Stimulated activated CD4-positive, alpha-beta T cell treated with anti-CD3 and anti-CD28 coated beads, Interleukin-1b, Interleukin-23, amount 100 ng/mL, for 24 hours (primary cell): ENCODE results near the gene AGPS.
"Not testable (repeated sequence)": the region's sequence is repeated elsewhere in the genome, so short reads cannot be mapped to it uniquely, and the experiment has no call there.

ENCODE experiments used
- DNase-seq, 4 experiments: peaks; one replicate each; pipeline ENCODE4 v3.0.0-alpha.2; 2020; ENCODE audit warnings: low read depth in 4 of 4, low spot score in 1 of 4

Gene AGPS

DNA sequence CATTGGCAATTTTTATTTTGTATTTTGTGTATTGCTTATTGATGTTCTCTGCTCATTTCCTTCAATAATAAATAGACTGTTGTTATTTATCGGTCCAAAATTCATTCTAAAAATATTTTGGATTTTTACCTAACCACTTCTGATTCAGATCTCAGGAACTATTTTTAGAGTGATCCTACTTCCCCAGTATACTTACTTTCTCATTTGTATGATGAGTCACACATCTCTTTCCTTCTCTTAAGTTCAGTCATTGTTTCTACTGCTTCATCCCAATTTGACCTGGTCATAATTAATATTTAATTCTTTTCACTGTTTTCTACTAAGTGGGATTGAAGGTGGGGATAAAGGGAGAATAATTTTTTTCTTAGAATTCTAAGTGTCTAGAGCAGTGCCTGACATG, 75.1 kb downstream of the AGPS start:
- DNase-seq = no peak

DNA sequence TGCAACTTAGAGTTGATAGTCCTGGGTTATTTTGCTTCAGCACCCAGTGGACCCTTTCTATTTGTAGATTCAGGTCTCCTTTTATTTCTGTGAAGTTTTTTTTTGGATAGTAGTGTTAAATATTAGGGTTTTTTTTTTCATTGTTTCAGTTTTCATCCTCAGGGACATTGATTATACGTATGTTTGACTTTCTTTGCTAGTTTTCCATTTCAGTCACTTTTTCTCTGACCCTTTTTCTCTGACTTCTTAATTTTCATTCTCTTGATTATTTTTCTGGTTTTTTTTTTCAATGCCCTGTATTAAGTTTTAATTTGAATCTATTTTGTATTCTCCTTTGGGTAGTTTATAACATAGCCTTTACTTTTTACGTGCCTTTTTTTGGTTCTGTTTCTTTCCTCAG, 79.4 kb downstream of the AGPS start:
- DNase-seq = no peak

DNA sequence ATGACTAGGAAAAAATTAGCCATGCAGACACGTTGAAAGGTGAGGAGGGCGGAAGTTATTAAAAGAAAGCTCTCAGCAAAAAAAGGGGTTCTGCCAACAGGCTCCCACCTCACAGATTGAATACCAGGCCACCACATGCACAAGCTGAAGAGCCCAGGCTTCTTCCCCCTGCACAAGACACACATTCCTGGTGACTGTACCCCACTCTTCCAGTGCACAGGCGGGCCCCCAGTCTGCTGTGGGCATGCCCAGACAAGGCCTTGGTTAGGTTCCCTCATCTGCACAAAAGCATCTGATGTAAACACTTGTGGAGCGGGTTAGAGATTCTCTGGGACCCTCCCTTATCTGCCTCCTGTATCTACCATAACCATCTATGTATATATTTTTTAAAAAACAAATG, 81.7 kb downstream of the AGPS start:
- no peak for DNase-seq

DNA sequence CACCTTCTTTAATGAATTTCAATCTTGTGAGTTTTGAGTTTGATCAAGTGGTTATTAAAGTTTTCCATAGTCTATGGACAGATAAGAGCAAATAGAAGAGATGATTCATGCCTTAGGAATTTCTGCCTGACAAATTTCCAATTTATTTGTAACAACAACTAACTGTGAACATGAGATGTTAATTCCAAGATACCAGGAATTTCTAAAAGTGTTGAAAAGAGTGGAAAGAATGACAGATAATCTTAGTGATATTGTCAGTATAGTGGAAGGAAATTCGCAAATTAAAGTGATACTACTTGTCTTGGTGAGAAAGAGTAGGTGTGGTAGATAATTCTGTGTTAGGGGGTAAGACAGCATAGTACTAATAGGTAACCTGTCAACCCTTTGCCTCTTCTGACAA, 82.4 kb downstream of the AGPS start:
- DNase-seq = no peak

DNA sequence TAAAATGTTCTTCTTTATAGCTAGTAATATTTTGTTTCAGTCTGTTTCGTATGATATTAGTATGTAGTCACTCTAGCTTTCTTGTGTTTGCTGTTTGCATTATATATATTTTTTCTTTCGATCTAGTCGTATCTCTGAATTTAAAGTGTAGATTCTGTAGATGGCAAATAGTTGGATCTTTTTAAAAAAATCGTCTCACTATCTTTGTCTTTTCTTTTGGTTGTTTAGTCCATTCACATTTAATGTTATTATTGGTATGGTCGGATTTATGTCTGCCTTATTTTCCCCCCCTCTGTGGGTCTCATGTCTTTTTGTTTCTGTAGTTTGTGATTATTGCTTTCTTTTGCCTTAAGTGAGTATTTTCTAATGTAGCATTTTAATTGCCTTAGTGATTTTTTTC, 84.3 kb downstream of the AGPS start:
- DNase-seq = no peak

DNA sequence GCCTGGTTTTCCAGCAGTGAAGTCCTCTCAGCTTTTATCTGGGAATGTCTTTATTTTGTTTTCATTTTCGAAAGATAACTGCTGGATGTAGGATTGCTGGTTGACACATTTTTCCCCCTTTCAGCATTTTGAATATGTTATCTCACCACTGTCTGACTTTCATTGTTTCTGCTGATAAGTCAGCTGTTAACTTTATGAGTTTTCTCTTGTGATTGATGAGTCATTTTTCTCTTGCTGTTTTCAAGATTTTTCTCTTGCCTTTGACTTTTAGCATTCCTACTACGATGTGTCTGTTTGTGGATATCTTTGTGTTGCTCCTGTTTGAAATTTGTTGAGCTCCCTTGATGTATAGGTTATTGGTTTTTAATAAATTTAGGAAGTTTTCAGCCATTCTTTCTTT, 85.5 kb downstream of the AGPS start:
- no peak for DNase-seq

DNA sequence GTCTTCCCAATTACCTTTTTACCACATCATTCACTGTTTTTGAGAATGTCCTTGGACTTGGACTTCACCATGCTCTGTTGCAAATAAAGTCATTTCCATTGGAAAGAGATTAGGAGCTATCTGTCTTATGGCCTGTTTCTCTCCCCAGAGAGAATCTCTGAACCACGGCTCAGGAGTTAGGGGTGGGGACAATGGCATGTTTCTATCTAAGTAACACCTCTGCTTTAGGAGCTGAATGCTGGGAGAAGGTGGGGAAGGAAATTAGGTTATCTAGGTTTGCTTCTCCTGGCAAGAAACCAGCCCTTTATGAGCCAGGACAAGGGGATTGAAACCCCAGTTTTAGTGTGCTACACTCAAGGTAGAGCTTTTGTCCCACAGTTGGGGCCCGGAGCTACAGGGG, 86.3 kb downstream of the AGPS start:
- DNase-seq = no peak

DNA sequence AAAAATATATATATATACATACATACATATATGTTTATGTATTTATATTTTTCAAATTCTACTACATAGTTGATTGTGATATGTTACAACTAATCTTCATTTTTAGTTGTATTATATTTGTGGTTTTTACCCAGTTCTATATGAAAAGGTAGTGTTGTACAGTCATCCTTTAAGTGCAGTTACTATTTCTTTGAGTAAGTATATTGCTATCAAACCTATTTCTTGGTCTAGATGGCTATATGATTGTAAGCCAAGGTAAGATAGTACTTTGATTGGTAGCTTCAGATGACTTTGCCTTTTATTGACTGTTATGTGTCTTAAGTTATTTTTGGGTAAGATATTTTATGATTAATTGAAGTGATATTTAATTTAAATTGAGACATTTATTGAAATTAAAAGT, 89.6 kb downstream of the AGPS start:
- no peak for DNase-seq

DNA sequence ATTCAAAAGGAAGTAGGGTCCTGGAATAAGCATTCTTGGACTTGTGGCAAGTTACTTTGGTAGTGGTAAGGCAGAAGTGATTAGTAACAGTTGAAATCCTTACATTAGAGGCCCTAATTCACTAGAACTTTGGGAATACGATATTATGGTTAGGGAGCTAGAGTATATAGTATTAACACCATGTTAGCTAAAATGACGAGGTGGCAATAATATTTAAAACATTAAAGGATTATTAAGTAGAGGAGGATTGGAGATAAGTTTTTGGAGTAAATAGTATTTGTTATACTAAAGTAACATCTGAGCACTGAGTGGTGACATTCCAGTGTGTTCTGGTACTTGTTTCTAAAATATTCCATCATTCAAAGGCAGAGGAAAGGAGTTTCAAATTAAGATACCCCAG, 91.0 kb downstream of the AGPS start:
- no peak for DNase-seq

DNA sequence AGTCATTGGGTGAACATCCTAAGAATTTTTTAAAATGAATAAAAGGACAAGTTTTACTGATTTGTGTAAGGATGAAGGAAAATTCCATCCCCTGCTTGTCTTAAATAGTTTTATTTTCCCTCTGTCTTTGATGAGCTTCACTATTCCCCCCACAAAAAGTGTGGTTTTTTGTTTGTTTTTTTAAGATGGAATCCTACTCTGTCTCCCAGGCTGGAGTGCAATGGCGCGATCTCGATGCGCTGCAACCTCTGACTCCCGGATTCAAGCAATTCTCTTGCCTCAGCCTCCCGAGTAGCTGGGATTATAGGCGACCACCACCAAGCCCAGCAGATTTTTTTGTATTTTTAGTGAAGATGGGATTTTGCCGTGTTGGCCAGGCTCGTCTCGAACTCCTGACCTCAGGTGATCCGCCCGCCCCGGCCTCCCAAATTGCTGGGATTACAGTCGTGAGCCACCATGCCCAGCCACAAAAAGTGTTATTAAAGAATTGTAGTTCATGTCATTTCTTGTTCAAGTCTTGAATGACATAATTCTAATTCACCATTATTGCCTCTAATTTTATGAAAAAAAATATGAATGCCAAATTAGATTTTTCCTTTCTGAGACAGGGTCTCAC, 91.7 kb downstream of the AGPS start:
- DNase-seq = no peak

DNA sequence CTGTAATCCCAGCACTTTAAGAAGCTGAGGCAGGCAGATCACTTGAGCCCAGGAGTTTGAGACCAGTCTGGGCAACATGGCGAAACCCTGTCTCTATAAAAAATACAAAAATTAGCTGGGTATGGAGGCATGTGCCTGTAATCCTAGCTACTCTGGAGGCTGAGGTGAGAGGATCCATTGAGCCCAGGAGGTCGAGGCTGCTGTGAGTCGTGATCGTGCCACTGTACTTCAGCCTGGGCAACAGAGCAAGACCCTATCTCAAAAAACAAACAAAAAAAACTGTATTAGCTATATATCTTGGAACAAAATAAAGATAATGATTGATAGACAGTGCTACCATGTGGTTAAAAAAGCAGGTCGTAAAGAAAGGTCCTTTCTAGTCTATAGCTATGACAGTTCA, 93.1 kb downstream of the AGPS start:
- not testable (repeated sequence) for DNase-seq

DNA sequence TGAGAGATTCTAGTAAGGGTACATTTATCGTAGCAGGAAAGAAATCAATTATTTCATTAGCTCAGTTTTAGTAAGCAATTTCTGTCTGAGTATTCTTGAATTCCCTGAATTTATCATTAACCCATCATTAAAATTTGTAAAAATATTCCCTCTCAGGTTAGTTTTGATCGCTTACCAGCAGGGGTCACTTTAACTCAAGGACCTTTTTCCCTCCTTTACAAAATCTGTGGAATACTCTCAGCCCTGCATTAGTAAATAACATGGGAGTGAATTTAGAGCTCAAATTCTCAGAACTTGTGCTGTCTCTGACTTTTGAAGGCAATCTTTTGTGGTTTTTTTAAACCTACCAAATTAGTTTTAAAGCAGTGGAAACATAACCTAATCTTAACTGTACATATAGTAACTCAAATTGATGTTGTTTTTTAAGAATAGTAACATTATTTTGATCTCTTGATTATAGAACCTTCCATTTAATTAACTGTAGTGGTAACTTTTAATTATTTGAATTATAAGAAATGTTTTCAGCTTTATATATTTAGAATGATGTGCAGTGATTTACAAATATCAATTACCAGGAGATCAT, 97.2 kb downstream of the AGPS start:
- DNase-seq = no peak

DNA sequence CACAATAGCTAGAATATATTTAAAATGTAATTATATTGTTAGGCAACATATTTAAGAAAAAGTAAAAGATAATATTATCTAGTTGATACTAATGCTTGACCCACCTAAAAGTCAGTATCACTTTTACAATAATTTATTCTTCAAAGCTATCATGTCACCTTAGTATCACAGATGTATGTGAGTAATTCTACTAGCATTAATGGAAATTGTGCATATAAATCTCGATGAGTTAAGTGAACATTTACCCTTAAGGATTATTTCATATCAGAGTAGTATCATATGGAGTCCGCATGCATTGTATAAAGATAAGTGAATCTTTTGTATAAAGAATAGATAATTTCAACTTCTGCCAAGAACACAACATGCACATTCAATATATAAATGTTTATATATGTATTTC, 103.4 kb downstream of the AGPS start:
- no peak for DNase-seq

DNA sequence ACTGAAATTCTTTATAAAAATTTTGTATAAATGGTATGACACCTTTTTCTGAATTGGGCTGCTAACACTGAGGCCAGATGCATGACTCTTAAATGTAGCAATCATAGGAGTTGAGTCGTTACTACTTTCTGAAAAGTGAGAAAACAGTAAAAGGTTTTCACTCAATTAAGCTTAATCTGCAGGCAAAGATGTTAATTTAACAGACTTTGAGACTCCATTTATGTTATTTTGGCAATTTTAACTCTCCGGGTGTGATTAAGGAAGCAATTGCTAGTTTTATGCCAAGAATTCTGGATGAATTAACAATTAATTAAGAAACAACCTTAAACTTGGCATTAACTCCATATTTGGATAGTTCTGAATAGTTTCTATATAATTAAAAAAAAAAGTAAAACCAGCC, 104.3 kb downstream of the AGPS start:
- no peak for DNase-seq

DNA sequence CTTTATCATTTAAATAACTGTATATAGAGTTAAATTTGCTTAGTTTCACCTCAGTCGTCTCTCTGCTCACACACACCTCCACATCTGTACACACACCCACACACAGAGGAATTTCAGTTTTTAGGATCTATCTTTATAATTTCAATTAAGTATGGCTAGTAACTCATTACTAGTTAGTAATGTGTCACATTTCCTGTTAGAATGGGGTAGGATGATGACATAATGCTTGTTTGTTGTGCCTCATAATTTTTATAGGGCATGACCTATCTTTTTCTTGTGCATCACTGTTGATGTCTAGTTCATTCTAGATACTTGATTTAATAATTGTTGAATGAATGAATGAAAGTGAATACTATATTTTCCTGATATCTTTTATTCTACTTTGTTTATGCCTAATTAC, 108.6 kb downstream of the AGPS start:
- no peak for DNase-seq

DNA sequence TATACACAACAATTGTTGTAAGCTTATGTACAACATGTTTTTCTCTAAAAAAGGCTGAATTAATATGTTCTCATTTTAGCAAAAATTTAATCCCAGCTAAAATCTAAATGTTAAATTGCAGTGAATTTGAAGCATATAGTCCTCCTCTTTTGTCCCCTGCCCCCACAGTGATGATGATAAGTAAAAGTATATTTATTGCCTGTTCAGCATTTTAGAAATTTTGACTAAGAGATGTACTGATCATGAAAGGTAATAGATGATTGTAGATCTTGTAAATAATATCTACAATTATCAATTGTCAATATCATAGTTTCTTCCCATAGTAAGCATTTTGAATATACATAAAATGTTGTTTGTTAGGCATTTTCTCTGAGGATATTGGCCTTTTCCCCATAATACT, 113.9 kb downstream of the AGPS start:
- no peak for DNase-seq

DNA sequence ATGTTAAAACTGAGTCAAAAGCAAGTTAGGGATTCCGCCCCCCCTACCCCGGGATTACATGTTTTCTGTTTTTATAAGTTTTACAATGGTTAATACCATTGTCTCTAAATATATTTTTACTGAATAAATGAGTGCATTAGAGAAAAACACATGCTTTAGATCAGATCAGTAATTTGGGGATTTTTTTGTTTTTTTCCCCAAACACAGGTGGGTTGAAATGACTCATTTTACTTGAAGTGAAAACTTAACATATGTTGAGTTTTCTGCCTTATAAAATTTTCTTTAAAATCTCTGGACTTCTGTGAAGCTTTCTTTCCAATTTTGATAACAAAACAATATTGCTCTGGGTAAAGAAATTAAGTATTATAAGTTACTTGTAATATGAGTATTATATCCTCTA, 114.4 kb downstream of the AGPS start:
- no peak for DNase-seq

DNA sequence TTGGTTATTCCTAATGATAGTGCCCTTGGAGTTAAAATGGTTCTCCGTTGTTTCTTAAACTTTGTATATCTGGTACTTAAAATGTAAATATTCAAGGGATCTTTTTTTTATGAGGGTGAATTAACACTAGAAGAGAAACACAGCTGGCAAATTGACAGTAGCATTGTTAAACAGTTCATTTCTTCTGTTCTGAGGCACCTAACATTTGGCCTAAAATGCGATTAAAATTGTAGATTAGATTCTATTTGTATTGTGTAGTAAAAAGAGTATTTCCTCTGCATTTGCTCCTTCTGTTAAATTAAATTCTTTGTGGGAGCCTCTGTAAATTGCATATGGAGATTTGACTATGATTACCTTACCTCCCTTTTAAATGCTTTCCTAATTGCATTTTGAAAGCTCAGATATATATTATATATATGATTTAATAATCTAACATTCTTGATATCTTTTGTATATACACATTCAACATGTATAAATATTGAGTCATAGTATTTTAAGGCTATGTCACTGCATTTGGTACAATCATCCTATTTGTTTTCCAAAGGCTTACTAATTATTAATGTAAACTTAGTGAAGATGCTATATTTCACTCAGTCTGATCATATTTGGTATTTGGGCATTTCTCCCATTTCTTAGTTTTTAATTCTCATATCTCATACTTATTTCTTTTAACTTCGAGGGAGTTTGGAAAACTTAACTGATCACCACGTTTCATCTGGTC, 124.4 kb downstream of the AGPS start:
- DNase-seq = no peak

DNA sequence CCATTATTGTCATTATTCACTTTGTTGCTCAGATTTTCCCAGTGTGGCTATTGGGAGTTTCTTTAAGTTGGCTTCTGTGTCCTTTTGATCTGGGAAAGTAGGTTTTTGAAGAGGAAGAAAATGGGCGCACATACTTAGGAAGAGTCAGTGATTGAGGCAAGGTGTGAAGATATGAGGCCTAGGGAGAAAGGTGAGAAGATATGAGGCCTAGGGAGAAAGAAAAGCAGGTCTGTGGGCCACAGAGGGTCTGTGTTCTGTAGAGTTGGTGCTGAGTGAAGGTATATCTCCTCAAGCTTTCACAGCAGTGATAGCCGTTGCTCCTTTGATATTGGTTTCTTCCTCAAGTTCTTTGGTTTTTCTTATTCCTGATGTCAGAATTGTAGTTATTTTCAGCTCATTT, 126.2 kb downstream of the AGPS start:
- no peak for DNase-seq

DNA sequence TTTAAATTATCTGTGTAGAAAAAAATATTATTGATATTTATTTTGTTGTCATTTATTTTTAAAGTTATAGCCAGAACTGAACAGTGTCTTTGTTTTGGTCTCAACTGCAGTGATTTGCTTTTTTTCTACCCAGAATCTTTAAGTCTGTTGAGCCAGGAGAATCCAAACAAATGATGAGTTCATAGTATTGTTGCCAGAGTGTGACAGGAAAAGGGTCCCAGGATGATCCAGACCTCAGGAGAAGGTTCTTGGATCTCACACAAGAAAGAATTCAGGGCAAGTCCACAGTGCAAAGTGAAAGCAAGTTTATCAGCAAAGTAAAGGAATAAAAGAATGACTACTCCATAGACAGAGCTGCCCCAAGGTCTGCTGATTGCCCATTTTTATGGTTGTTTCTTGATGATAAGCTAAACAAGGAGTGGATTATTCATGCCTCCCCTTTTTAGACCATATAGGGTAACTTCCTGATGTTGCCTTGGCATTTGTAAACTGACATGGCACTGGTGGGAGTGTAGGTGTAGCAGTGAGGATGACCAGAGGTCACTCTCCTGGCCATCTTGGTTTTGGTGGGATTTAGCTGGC, 127.1 kb downstream of the AGPS start:
- DNase-seq = no peak

DNA sequence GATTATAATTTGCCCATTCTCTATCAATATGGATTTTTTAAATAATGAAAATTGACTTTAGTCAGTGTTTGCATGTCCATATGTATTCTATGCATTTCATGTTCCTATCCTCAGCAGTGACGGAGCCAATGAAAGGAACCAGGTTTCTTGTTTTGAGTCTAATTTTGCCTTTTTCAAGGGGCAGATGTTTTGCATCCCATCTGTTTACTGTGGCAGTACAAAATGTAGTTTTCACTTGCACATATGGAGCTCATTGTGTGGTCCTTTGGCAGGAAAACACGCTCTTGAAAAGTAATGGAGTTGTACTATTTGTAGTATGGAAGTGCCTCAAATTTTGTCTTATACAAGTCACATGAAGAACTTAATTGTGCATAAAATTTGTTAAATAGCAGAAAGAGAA, 127.8 kb downstream of the AGPS start:
- no peak for DNase-seq

DNA sequence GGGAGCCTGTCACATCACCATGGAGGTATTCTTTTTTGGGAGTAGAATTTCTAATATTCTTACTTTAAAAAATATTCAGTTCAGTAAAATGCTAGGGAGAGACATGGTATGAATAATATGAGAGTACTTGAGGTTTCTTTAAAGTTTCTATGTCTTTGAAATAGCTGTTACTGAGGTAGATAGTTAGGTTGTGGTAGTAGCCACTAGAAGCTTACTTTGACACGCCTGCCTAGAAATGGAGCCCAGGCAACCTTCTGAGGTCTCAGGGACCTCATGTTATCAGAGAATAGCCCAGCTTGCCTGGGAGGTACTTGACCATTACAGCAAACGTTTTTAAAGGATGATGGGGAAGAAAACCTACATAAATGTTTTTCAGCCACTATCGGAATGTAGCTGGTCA, 131.2 kb downstream of the AGPS start:
- DNase-seq = no peak
